GM19438 (cell line): ENCODE measurements around the gene DFFB.

Source experiments
- ATAC-seq: cut with Tn5 transposase; IDR thresholded peaks from one replicate; pipeline ENCODE4 v1.9.1; 2021; ENCODE audit warnings: low read depth; ENCODE audit not compliant: unreplicated experiment

DFFB gene

GRCh38 chr1:3828391-3828790, 28.9 kb upstream of the DFFB start:
- no peak for ATAC-seq

DNA sequence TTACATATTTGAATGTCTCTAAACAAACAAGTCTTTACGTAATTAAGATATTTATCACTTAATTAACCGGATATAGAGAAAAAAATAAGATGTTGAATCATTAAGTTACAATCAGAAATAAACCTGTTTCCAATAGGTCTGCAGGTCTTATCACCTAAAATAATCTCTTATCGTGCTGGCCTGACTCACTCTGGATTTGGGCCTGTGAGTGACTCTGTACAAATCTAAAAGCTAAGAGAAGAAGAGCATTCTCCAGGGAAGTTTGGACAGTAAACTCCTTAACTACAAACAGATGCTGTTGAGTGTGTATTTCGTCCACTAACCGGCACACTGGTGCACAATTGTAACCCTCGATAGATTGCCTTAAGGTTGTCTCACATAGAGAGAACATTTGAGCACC, 25.6 kb upstream of the DFFB start:
- no peak for ATAC-seq

- ATAC-seq, result no peak
Observed at GRCh38 chr1:3834701-3835100, 22.6 kb upstream of the DFFB start.

- no peak for ATAC-seq
Observed at GRCh38 chr1:3836421-3836820, 20.9 kb upstream of the DFFB start.

- no peak for ATAC-seq
Observed at GRCh38 chr1:3837200-3837599, 20.1 kb upstream of the DFFB start.

DNA sequence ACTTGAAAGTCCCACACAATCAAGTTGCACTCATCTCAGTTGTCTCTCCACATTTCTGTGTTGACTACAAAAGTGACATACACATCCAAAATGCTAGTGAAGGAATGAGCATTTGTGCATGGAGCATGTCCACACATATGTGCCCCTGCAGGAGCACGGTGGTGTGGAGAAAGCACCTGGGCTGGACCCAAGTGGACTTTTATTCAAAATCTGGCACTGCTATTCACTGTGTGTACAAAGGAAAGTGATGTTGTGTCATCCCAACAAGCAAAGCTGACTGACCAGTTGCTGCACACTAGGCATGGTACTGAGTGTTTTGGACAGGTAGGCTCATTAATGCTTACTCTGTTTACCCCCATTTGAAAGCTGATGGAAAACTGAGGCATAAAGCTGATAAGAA, 19.6 kb upstream of the DFFB start:
- no peak for ATAC-seq

- no peak for ATAC-seq
Observed at GRCh38 chr1:3838788-3839187, 18.5 kb upstream of the DFFB start.

- no peak for ATAC-seq
Observed at GRCh38 chr1:3841491-3841890, 15.8 kb upstream of the DFFB start.

- no peak for ATAC-seq
Observed at GRCh38 chr1:3842912-3843311, 14.4 kb upstream of the DFFB start.

DNA sequence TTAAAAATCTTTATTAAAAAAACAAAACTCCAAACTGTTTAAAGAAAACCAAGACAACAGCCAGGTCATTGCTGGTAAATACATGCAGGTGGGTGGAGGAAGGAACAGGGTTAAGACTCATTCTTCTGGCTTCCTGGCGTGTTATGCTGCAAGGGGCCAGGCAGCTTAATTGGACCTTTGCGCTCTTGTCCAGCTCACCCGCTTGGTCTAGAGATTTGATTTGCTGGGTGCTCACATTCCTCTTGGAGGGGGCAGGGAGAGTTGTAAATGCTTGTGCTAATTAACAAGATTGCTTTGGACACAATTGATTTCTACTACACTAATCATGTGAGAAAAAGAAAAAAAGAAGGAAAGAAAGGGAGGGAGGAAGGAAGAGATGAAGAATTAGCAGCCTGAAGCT, 10.7 kb upstream of the DFFB start:
- no peak for ATAC-seq

- no peak for ATAC-seq
Observed at GRCh38 chr1:3847081-3847480, 10.2 kb upstream of the DFFB start.

GRCh38 chr1:3850857-3851256, 6.4 kb upstream of the DFFB start:
- no peak for ATAC-seq

- ATAC-seq, result no peak
Observed at GRCh38 chr1:3851292-3851691, 6.0 kb upstream of the DFFB start.

DNA sequence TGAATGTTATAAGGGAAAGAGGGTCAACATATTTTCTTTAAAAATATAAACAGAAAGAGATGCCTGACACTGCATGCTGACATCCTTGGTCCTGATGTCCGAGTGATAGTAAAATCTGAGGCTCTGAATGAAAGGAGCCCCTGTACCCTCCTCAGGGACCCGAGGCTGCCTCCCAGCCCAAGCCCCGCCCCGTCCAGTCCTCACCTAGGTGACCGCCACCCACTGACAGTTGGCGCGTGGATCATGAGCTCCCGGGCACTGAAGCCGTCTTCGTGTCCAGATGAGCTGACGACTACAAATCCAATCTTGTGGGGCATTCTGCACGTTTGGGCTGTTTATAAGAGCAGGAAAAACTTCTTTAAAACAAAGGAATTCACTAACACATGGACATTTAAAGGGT, 5.2 kb upstream of the DFFB start:
- no peak for ATAC-seq

GRCh38 chr1:3852711-3853485, 4.4 kb upstream of the DFFB start:
- no peak for ATAC-seq

- ATAC-seq, result no peak
Observed at GRCh38 chr1:3857791-3858129, 484 bp downstream of the DFFB start.

GRCh38 chr1:3858231-3858981, 1.1 kb downstream of the DFFB start:
- ATAC-seq, result no peak

DNA sequence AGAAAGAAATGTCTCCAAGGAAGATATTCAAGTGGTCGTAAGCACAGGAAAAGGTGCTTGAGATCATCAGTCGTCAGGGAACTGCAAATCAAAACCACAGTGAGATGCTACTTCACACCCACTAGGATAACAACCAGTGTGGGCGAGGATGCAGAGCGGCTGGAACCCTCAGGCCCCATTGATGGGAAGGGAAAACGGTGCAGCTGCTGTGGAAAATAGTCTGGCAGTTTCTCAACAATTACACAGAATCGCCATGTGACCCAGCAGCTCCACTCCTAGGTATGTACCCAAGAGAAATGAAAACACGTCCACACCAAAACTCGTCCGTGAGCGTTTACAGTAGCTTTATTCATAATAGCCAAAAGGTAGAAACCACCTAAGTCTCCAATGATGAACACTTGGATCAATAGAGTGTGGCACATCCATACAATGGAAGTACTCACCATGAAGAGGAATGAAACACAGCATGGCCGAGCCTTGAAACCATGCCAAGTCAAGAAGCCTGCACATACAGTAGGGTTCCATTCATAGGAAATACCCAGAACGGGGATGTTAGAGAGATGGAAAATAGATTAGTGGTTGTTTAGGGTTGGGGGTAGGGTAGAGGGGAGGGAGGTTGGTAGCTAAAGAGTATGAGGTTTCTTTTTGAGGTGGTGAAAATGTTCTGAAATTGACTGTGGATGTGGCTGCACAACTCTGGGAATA, 6.1 kb downstream of the DFFB start:
- ATAC-seq, result no peak

DNA sequence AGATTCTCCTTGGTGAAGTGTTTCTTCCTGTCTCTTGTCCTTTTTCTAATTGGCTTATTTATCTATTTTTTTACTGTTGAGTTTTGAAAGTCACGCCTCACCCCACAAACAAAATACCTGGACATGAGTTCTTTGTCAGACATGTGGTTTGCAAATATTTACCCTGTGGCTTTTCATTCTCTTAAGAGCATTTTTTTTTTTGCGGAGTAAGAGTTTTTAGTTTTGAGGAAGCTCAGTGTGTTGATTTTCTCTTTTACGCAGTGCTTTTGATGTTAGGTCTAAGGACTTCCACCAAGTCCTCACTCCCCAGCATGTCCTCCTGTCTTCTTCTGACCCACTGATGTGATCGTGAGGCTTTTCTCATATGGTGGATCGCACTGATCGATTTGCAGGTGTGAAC, 7.6 kb downstream of the DFFB start:
- no peak for ATAC-seq

DNA sequence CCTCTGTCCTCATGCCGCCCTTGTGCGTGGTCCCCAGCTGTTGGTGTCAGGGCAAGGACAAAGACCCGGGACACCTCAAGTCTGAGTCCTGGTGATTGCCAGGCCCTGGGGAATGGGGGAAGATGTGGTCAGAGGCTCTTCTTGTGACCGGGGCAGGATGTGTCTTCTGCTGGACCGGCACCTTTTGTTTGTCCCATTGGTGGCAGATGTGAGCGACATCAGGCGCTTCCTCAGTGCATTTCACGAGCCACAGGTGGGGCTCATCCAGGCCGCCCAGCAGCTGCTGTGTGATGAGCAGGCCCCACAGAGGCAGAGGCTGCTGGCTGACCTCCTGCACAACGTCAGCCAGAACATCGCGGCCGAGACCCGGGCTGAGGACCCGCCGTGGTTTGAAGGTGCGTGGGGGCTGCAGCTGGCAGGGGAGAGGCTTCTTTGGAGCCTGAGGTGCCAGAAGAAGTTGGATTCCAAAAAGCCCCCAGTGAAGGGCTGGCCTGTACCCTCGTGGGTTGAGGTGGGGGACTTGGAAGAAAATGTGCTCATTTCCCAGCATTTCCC, 8.4 kb downstream of the DFFB start:
- ATAC-seq, result no peak

GRCh38 chr1:3868464-3869006, 11.3 kb downstream of the DFFB start:
- ATAC-seq, result no peak
